DMS53 (cell line): ENCODE data around the gene EFS.
"Not testable (repeated sequence)": the region's sequence is repeated elsewhere in the genome, so short reads cannot be mapped to it uniquely, and the experiment has no call there.

Experiments
- DNase-seq: peaks from one replicate; lab custom pipeline; 2025; lab: John Stamatoyannopoulos, UW

The EFS gene, protein sequence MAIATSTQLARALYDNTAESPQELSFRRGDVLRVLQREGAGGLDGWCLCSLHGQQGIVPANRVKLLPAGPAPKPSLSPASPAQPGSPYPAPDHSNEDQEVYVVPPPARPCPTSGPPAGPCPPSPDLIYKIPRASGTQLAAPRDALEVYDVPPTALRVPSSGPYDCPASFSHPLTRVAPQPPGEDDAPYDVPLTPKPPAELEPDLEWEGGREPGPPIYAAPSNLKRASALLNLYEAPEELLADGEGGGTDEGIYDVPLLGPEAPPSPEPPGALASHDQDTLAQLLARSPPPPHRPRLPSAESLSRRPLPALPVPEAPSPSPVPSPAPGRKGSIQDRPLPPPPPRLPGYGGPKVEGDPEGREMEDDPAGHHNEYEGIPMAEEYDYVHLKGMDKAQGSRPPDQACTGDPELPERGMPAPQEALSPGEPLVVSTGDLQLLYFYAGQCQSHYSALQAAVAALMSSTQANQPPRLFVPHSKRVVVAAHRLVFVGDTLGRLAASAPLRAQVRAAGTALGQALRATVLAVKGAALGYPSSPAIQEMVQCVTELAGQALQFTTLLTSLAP

GRCh38 chr14:23365036-23365731, at the start of gene EFS:
EFS (minus strand) TSS chr14:23365172; CDS start chr14:23365025, 147 bp downstream.
- peak; percentile 39 for DNase-seq

GRCh38 chr14:23414254-23414653, 49.3 kb upstream of the EFS start:
- no peak for DNase-seq

- no peak for DNase-seq
Measured at GRCh38 chr14:23413681-23414080, 48.7 kb upstream of the EFS start.

DNA sequence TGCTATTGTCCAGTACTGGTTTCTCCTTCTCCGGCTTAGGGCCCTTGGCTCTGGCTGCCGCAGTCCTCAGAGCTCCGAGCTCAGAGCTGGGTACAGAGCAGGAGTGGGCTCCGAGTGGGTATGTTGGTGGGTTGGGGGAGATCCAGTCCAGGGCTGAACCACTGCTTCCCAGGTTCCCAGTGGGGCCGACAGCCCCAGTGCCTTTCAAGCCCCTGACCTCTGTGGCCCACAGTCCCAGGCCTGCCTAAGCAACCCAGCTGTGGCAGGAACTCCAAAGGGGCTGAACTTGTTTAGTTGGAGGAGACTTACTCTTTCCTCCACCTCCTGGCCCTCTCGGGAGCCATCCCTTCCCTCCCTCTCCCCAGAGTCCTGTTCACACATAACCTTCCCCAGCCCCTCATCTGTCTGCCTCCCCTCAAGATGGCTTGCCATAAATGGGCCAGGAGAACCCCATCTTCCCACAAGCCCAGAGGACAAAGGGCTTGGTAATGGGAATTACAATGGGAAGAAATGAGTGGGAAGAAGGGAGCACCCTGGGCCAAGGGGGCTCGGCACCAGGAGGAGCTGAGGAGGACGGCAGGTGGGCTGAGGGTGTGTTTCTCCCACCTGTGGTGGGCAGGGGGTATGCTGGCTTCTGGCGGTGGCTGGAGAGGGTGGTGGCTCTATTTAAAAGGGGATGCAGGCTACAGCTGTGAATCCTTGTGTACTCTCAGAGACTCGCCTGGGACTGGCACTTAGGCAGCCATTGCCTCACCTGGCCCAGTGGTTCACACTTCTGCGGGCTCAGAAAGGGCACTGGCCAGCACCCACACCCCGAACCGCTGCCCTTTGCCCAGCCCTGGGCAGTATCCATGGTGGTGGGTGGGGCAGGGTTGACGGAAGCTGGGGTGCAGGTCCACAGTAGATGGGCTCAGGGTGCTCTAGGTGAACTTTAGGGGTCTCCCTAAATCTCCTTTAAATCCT, 46.9 kb upstream of the EFS start:
- DNase-seq, result no peak

GRCh38 chr14:23409966-23410635, 45.1 kb upstream of the EFS start:
- DNase-seq, result no peak

- no peak for DNase-seq
Measured at GRCh38 chr14:23409475-23409874, 44.5 kb upstream of the EFS start.

DNA sequence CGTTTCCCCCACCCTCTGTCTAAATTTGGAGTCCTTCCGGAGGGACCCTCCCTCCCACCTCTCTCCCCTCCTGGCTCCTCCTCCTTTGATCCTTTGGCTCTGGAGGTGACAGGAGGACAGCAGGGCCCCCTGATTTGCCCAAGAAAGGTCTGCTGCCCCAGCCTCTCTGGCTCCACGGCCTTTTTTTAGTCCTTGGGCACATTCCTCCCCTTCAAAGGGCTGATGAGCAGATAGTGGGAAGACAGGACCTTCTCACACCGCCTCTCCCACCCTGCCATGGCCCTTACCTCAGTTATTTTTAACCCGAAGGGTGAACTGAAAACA, 43.3 kb upstream of the EFS start:
- DNase-seq, result no peak

DNA sequence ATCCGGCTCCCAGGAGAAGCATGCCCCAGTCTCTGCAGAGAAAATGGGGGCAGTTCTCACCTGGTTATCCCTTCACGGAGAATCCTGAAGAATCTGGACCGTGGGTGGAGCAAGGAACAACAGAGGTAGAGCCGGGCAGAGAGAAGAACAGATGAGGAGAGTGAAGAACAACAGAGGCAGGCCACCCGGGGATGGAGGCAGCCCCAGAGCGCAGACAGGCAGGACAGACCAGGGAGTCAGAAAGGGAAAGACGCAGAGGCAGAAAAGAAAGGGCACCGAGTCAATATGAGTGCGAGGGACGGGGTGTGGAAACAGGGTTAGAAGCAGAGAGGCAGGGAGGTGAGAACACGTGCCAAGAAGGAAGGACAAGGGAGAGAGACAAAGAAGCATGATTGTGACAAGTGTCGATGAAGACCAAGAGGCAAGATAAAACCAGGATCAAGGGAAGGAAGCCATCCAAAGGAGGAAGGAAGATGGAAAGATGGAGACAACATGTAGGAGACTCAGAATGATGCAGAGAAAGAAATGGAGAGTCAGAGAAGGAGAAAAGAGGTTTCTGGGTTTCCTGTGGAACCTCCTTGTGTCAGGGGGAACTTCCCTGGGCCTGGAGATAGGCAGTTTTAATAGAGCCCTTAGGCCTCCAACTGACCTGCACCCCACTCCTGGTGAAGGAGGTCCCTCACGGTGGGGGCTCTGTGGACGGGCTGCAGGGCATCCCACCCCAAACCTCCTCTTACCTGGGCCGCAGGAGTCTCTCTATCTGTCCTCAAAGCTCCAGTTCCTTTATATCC, 42.7 kb upstream of the EFS start, which contains the start of gene MYH6:
TSS of gene MYH6 (minus strand) at position 758 of the 791 bp plus-strand sequence. CDS start 1,050 bp downstream, outside the sequence.
- DNase-seq, result no peak

GRCh38 chr14:23406725-23407355, 41.9 kb upstream of the EFS start:
- no peak for DNase-seq

- no peak for DNase-seq
Measured at GRCh38 chr14:23406244-23406643, 41.3 kb upstream of the EFS start.

DNA sequence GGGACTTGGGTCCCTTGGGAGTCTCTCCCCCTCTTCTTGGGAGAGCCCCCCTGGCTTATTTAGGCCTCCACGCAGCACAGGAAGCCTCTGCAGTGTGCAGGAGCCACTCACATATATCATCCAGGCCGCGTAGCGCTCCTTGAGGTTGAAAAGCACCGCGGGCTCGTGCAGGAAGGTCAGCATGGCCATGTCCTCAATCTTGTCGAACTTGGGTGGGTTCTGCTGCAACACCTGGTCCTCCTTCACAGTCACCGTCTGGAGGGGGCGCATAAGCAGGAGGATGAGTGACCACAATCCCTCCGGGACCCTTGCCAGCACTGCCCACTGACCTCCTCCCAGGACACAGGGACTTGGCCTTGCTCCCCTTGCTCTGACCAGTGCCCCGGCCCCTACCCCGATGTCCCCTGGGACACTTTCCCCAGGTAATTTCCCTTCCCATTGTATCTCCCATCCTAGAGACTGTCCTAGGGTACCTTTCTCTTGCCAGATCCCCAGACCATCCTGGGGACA, 40.6 kb upstream of the EFS start:
- DNase-seq, result no peak

DNA sequence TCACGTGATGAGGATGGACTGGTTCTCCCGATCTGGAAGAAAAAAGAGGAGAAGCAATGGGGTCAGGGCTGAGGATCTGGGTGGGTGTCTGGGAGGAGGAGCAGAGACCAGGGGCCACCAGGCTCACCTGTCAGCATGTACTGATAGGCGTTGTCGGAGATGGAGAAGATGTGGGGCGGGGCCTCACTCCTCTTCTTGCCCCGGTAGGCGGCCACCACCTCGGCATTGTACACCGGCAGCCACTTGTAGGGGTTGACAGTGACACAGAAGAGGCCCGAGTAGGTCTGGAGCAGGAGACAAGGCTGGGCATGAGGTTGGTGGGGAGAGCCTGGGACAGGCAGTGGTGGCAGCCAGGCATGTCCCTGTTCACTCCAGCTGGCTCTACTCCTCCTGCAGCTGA, 40.1 kb upstream of the EFS start:
- no peak for DNase-seq

GRCh38 chr14:23404331-23404900, 39.4 kb upstream of the EFS start:
- no peak for DNase-seq

- no peak for DNase-seq
Measured at GRCh38 chr14:23403908-23404307, 38.9 kb upstream of the EFS start.

DNA sequence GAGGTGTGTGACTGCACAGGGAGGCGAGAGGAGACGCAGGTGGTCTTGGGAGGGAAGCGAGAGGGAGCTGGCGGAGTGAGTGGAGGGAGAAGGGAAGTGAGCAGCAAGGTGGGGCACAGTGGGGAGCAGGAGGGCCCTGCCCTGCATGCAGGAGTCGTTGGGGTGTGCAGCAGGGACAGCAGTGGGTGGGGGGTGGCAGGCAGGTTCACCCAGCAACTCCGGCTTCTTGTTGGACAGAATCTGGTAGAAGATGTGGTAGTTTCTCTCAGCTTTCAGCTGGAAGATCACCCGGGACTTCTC, 38.1 kb upstream of the EFS start:
- DNase-seq, result no peak

DNA sequence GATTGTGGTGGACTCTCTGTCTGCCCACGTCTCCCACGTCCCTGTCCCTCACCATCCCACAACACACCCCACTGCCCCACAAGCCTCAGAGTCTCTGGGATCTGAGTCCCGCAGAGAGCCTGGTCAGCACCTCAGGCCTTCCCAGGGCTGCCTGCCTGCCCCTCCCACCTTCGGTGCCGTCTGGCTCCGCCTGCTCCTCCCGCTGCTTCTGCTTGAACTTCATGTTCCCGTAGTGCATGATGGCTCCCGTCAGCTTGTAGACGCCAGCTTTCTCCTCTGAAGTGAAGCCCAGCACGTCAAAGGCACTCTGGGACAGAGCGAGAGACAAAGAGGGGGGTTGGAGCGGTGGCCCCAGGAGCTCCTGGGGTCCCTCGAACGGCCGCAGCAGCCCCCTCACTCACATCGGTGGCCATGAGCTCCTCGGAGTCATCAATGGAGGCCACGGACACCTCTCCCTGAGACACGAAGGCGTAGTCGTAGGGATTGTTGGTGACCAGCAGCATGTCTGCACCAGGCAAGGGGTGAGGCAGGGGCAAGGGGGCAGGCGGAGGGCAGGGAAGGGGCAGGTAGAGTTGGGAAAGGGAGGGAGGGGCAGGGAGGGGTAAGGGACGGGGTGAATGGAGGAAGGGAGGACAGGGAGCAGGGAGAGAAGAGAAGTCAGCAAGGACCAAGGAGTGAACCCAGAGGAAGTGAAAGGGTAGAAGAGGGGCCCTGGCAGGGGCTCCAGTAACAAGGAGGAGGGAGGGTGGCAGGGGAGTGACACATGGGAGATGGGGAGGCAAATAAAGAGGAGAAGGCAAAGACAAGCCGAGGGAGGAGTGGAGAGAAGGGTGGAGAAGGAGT, 37.5 kb upstream of the EFS start:
- DNase-seq, result peak; percentile 28

DNA sequence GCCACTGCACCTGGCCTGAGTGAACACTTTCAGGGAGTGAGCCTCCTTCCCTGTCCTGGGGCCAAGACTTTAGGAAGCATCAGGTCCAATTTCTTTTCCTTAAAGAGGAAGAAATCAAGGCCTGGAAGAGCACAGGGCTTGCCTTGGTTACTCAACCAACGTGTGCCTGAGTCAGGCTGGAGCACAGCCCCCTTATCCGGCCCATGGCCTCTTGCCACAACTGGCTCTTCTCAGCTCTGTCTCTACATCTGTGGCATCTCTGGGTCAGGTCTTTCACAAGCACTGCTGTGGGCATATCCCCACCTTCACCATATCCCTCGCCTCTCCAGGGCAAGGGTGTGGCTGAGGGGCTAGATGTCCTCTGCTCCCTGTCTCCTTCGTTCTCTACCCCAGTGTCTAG, 36.3 kb upstream of the EFS start:
- no peak for DNase-seq

DNA sequence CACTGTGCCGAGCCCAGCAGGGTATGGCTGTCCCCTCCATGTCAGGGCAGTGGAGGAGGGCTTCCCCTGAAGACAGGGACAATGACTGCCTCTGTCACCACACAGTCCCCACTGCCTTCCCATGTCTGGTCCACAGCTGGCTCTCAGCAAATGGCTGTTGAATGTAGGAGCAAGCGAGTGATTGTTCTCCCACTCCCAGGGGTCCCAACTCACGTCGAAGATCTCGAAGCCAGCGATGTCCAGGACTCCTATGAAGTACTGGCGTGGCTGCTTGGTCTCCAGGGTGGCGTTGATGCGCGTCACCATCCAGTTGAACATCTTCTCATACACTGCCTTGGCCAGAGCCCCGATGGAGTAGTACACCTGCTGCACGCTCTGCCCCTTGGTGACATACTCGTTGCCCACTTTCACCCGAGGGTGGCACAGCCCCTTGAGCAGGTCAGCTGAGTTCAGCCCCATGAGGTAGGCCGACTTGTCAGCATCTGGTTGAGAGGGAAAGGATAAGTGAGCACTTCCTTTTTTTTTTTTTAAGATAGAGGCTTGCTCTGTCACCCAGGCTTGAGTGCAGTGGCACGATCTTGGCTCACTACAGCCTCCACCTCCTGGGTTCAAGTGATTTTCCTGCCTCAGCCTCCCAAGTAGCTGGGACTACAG, 35.7 kb upstream of the EFS start:
- DNase-seq, result not testable (repeated sequence)
